Fibroblast of the aortic adventitia (primary cell): ENCODE results near the gene TENT4B. TPM values are rescaled to one million over a fixed set of nuclear protein-coding genes. Genes with fewer than 3 reads are reported as not detected.

Experiments
- DNase-seq: peaks from one replicate; pipeline ENCODE4 v3.0.0-alpha.2; 2010; ENCODE audit warnings: low read depth
- H3K4me3 ChIP-seq: 2 replicates; pipeline ENCODE4 v1.5.1; 2011; ENCODE audit warnings: low read depth, mild to moderate bottlenecking, control low read depth, low read length, moderate library complexity
- total RNA-seq: library from RNA; depleted of rRNA; stranded (reverse); fragments of >200 nt; gene quantifications from 2 replicates; pipeline ENCODE4 v1.2.3, GENCODE V29; 2012; ENCODE audit warnings: low replicate concordance
- TF ChIP-seq, protein P1 (sequence below): IDR thresholded peaks from 2 replicates; pipeline ENCODE4 v1.5.1; 2011; ENCODE audit warnings: mild to moderate bottlenecking, low read length, control low read depth, inconsistent platforms; ENCODE audit not compliant: insufficient read depth

The TENT4B gene
- total RNA-seq, 1 donor: 9.7 TPM

DNA sequence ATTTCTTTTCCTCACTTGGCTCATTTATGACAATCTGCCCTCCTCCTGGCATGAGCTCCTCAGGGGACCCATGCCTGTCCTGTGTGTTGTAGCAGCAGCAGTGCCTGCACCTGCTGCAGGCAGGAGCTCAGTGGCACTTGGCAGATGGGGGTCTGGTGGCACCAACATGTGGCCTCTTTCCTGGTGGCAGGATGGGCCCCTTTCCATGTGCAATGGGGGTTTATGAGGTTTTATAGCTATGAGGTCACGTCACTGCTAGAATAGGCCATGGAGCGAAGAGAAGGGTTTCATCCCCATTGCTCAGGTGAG is 120.2 kb downstream of the TENT4B start:
- no peak overlapping the region for H3K4me3 ChIP-seq
- TF ChIP-seq, protein P1, sequence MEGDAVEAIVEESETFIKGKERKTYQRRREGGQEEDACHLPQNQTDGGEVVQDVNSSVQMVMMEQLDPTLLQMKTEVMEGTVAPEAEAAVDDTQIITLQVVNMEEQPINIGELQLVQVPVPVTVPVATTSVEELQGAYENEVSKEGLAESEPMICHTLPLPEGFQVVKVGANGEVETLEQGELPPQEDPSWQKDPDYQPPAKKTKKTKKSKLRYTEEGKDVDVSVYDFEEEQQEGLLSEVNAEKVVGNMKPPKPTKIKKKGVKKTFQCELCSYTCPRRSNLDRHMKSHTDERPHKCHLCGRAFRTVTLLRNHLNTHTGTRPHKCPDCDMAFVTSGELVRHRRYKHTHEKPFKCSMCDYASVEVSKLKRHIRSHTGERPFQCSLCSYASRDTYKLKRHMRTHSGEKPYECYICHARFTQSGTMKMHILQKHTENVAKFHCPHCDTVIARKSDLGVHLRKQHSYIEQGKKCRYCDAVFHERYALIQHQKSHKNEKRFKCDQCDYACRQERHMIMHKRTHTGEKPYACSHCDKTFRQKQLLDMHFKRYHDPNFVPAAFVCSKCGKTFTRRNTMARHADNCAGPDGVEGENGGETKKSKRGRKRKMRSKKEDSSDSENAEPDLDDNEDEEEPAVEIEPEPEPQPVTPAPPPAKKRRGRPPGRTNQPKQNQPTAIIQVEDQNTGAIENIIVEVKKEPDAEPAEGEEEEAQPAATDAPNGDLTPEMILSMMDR: no peak
- DNase-seq: no peak

DNA sequence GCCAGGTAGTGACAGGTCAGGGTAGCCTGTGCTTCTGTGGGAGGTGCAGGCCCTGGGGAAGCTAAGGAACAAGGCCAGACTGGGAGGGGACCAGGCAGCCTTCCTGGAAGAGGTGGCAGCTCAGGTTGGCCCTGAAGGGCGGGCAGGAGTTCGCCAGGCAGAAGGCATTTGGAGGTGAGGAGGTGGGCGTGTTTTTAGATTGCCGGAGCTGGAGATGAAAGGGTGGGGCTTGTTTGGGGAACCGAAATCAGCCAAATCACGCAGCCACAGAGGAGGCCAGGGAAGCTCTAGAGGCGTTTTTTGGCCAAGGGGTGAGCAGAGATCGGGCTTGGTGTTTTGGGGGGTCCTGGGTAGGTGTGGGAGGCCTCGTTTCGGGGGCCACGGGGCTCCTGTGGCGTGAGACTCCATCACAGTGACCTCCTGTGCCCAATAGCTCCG is 120.8 kb downstream of the TENT4B start:
- no peak for DNase-seq
- TF ChIP-seq, protein P1: no peak

DNA sequence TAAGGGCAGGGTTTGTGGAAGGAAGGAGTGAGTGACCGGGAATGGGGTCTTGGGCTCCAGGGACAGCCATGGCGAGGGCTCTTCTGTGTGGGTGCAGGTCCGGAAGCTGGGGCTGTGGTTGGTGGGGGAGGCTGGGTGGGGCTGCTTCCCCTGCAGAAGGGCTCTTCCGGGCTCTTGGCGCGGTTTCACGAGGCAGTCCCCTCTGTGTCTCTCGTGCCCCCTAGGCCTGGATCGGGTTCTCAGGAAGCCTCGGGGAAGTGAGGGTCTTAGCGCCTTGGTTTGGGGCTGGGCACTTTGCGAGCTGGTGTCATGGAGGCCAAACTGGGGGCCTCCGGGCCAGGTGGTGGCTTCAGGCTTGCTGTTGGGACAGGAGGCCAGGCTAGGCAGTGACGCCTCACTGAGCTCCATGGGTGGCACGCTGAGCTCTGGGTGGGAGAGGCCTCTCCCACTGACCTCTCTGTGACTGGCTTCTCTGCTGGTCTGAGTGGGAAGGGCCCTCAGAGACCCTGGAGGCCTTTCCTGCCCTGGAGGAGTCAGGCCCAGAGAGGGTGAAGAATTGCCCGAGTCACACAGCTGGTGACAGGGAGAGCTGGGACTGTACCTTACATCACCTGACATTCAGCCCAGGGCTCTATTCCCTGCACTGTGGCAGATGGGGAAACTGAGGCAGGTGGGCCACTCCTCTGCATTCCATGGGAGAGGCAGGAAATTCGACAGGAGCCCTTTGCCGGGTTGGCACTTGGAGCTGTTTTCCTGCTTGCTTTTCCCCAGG is 121.4 kb downstream of the TENT4B start:
- DNase-seq: no peak
- TF ChIP-seq, protein P1: no peak
- no peak overlapping the region for H3K4me3 ChIP-seq

More for the DNA sequence above, 120.8 kb downstream of the TENT4B start:
- no peak overlapping the region for H3K4me3 ChIP-seq

DNA sequence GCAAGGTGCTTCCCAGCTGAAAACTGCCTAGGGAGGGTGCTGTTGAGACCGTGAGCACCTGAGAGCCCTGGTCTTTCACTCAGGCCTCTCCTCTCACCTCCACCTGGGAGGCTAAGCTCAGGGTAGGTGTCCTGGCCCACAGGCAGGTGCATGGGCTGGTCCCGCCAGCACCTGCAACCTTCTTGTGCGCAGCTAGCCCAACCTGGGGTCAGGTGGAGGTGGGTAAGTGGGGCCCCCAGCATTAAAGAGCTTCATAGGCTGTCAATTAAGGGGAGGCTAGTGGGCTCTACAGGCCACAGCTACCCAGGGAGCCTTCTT is 122.0 kb downstream of the TENT4B start:
- TF ChIP-seq, protein P1: no peak
- no peak for DNase-seq
- H3K4me3 ChIP-seq: no peak overlapping the region

DNA sequence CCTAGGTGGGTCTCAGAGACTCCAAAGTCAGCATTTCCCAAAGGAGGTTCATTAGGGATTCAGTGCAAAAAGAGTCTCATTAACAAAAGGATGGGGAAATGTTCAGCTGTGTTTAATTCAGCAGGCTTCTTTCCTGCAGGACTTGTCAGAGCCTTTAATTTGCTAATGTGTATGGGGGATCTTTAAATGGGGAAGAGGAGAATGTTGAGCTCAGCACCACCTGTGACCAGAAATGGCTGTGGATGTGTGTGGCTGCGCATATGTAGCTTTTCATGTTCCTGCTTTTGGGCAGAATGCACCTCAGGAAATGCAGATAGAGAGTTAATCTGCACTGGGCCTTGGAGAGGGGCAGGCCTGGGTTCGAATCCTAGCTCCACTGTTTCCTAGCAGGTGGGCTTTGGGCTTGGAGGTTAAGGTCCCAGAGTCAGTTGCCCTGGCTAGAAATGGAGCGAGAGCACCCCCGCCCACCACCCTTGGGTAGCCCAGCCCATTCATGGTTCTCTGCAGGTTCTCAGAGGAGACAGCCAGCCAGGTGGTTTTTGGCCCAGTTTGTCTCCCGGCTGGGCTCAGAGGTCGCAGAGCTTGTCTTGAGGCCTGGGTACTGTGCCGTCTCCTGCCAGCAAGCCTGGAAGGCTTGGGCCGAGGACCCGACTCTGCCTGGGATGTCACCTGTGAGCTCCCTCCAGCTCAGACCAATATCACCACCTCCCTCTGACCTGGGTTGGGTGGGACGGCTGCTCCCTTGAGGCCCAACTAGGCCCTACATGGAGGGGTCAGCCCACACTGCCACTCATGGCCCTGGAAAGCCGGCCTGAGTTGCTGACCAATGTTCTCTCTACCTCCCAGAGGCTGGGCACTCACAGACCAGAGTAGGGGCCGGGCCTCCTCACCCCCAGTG is 122.6 kb downstream of the TENT4B start:
- TF ChIP-seq, protein P1: no peak
- no peak overlapping the region for H3K4me3 ChIP-seq
- no peak for DNase-seq

DNA sequence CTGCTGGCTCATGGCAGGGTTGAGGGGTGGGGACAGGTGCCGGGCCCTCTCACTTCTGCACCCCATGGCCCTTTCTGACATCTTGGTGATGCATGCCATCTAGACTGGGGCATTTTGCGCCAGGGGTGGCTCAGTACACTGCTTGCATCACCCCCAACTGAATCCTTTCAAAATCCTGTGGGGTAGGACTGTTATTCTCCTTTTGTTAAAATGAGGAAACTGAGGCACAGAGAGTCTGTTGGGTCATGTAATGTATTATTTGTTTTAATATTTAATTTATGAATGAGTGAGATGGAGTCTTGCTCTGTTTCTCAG is 123.2 kb downstream of the TENT4B start:
- no peak overlapping the region for H3K4me3 ChIP-seq
- DNase-seq: no peak
- TF ChIP-seq, protein P1: no peak
